GM18502 (cell line): ENCODE data around the gene EIF2S2.

Source experiments
- ATAC-seq: cut with Tn5 transposase; IDR thresholded peaks from one replicate; pipeline ENCODE4 v1.9.1; 2021; ENCODE audit warnings: mild to moderate bottlenecking; ENCODE audit not compliant: unreplicated experiment, poor library complexity

EIF2S2 gene

GRCh38 chr20:34091637-34092200, 20.3 kb downstream of the EIF2S2 start:
- ATAC-seq, result no peak

- no peak for ATAC-seq
Observed at GRCh38 chr20:34090645-34091044, 21.4 kb downstream of the EIF2S2 start.

- no peak for ATAC-seq
Observed at GRCh38 chr20:34089655-34090345, 22.2 kb downstream of the EIF2S2 start.

- no peak for ATAC-seq
Observed at GRCh38 chr20:34089175-34089479, 22.9 kb downstream of the EIF2S2 start.

- ATAC-seq, result no peak
Observed at GRCh38 chr20:34088305-34089174, 23.5 kb downstream of the EIF2S2 start.

- no peak for ATAC-seq
Observed at GRCh38 chr20:34085544-34086040, 26.5 kb downstream of the EIF2S2 start.

GRCh38 chr20:34084227-34084923, 27.7 kb downstream of the EIF2S2 start:
- ATAC-seq, result no peak

- ATAC-seq, result no peak
Observed at GRCh38 chr20:34083781-34084180, 28.3 kb downstream of the EIF2S2 start.

GRCh38 chr20:34083137-34083536, 28.9 kb downstream of the EIF2S2 start:
- no peak for ATAC-seq

- ATAC-seq, result no peak
Observed at GRCh38 chr20:34082232-34082887, 29.7 kb downstream of the EIF2S2 start.

- ATAC-seq, result no peak
Observed at GRCh38 chr20:34079818-34080217, 32.2 kb downstream of the EIF2S2 start.

GRCh38 chr20:34078540-34078939, 33.5 kb downstream of the EIF2S2 start:
- ATAC-seq, result no peak

- no peak for ATAC-seq
Observed at GRCh38 chr20:34076952-34077351, 35.1 kb downstream of the EIF2S2 start.

GRCh38 chr20:34075647-34076046, 36.4 kb downstream of the EIF2S2 start:
- ATAC-seq, result no peak

GRCh38 chr20:34074101-34074760, 37.8 kb downstream of the EIF2S2 start:
- ATAC-seq, result no peak

- no peak for ATAC-seq
Observed at GRCh38 chr20:34072778-34073177, 39.3 kb downstream of the EIF2S2 start.

- no peak for ATAC-seq
Observed at GRCh38 chr20:34072076-34072475, 40.0 kb downstream of the EIF2S2 start.

GRCh38 chr20:34070859-34071258, 41.2 kb downstream of the EIF2S2 start:
- no peak for ATAC-seq

GRCh38 chr20:34070079-34070439, 42.0 kb downstream of the EIF2S2 start:
- ATAC-seq, result no peak
